WTC11 (cell line): ENCODE measurements around the gene SLC16A7. TPM values are rescaled to one million over a fixed set of nuclear protein-coding genes. Genes with fewer than 3 reads are reported as not detected.

ENCODE experiments used
- ATAC-seq: fragments of 200-7000 bp; cut with Tn5 transposase; 2 replicates; pipeline ENCODE4 v1.10.0; 2021; ENCODE audit warnings: mild to moderate bottlenecking, moderate library complexity
- CTCF ChIA-PET: fragments of 300-600 bp; sonication (Branson Sonifier 250); formaldehyde crosslinking; loops from one replicate; lab custom pipeline; 2021; ENCODE audit warnings: antibody characterized with exemption; lab: Charles Lee
- POLR2A ChIA-PET: fragments of 350-600 bp; sonication (Branson Sonifier 250); formaldehyde crosslinking; loops from one replicate; lab custom pipeline; 2021; ENCODE audit warnings: antibody characterized with exemption; lab: Charles Lee
- DNase-seq: peaks from one replicate; pipeline ENCODE4 v3.0.0; 2021; ENCODE audit warnings: low spot score
- H3K27ac Mint-ChIP-seq: 2 replicates; pipeline ENCODE4 v1.8.0; 2021; ENCODE audit warnings: mixed read lengths
- H3K27me3 Mint-ChIP-seq: 2 replicates; pipeline ENCODE4 v1.8.0; 2021; ENCODE audit warnings: low read depth, mild to moderate bottlenecking, moderate library complexity, mixed read lengths
- H3K36me3 Mint-ChIP-seq: 2 replicates; pipeline ENCODE4 v1.8.0; 2021; ENCODE audit warnings: mixed read lengths
- H3K4me1 Mint-ChIP-seq: 2 replicates; pipeline ENCODE4 v1.8.0; 2022; ENCODE audit warnings: mixed read lengths
- H3K4me3 Mint-ChIP-seq: 2 replicates; pipeline ENCODE4 v1.8.0; 2021; ENCODE audit warnings: mild to moderate bottlenecking, moderate library complexity, mixed read lengths
- H3K9me3 Mint-ChIP-seq: 2 replicates; pipeline ENCODE4 v1.8.0; 2021; ENCODE audit warnings: mixed read lengths
- CBFB ChIP-seq: sonication (generic); formaldehyde crosslinking; IDR thresholded peaks from 2 replicates; pipeline ENCODE4 v1.8.1; 2022; ENCODE audit warnings: mild to moderate bottlenecking, low read depth, missing genetic modification reagents
- CREM ChIP-seq: sonication (generic); formaldehyde crosslinking; IDR thresholded peaks from 2 replicates; pipeline ENCODE4 v1.8.1; 2022; ENCODE audit warnings: mild to moderate bottlenecking, missing genetic modification reagents, moderate library complexity
- ELF4 ChIP-seq: sonication (generic); formaldehyde crosslinking; IDR thresholded peaks from 2 replicates; pipeline ENCODE4 v1.8.1; 2022; ENCODE audit warnings: low read depth, mild to moderate bottlenecking, moderate library complexity, missing genetic modification reagents
- ETV6 ChIP-seq: sonication (generic); formaldehyde crosslinking; IDR thresholded peaks from 2 replicates; pipeline ENCODE4 v1.8.1; 2022; ENCODE audit warnings: mild to moderate bottlenecking, missing genetic modification reagents
- FOXK1 ChIP-seq: sonication (generic); formaldehyde crosslinking; IDR thresholded peaks from 2 replicates; pipeline ENCODE4 v1.8.0; 2022; ENCODE audit warnings: mild to moderate bottlenecking, moderate library complexity, missing genetic modification reagents
- GABPB1 ChIP-seq: sonication (generic); formaldehyde crosslinking; IDR thresholded peaks from 2 replicates; pipeline ENCODE4 v1.8.1; 2023; ENCODE audit warnings: mild to moderate bottlenecking, missing genetic modification reagents
- NFYB ChIP-seq: sonication (generic); formaldehyde crosslinking; conservative IDR thresholded peaks from 2 replicates; pipeline ENCODE4 v1.8.0; 2022; ENCODE audit warnings: low read depth, missing genetic modification reagents
- NR3C1 ChIP-seq: sonication (generic); formaldehyde crosslinking; conservative IDR thresholded peaks from 2 replicates; pipeline ENCODE4 v1.8.1; 2023; ENCODE audit warnings: low read depth, mild to moderate bottlenecking, missing genetic modification reagents
- OVOL2 ChIP-seq: fragments of 250-450 bp; sonication (Bioruptor Pico); IDR thresholded peaks from 2 replicates; pipeline ENCODE4 v1.9.0; 2021; ENCODE audit warnings: mild to moderate bottlenecking, borderline replicate concordance
- SMAD4 ChIP-seq: sonication (generic); formaldehyde crosslinking; IDR thresholded peaks from 2 replicates; pipeline ENCODE4 v1.8.0; 2022; ENCODE audit warnings: mild to moderate bottlenecking, missing genetic modification reagents
- SOX15 ChIP-seq: fragments of 250-450 bp; sonication (Bioruptor Pico); IDR thresholded peaks from 2 replicates; pipeline ENCODE4 v1.9.0; 2021; ENCODE audit warnings: mild to moderate bottlenecking
- TEAD4 ChIP-seq: sonication (generic); formaldehyde crosslinking; IDR thresholded peaks from 2 replicates; pipeline ENCODE4 v1.8.0; 2022; ENCODE audit warnings: mild to moderate bottlenecking, missing genetic modification reagents
- ZNF121 ChIP-seq: sonication (generic); formaldehyde crosslinking; IDR thresholded peaks from 2 replicates; pipeline ENCODE4 v1.8.0; 2023; ENCODE audit warnings: missing genetic modification reagents
- ZNF317 ChIP-seq: sonication (generic); formaldehyde crosslinking; IDR thresholded peaks from 2 replicates; pipeline ENCODE4 v1.8.1; 2023; ENCODE audit warnings: low read depth, mild to moderate bottlenecking, moderate library complexity, missing genetic modification reagents, borderline replicate concordance
- ZNF396 ChIP-seq: fragments of 250-450 bp; sonication (Bioruptor Pico); IDR thresholded peaks from 2 replicates; pipeline ENCODE4 v1.8.0; 2021; ENCODE audit warnings: mild to moderate bottlenecking, moderate library complexity, borderline replicate concordance
- total RNA-seq: library from RNA; stranded (reverse); gene quantifications from 3 replicates; pipeline ENCODE4 v1.2.3, GENCODE V29; 2021
- TF ChIP-seq, protein P1 (sequence below): fragments of 250-450 bp; sonication (Bioruptor Pico); IDR thresholded peaks from 2 replicates; pipeline ENCODE4 v1.9.0; 2021; ENCODE audit warnings: mild to moderate bottlenecking
- TF ChIP-seq, protein P2 (sequence below): sonication (generic); formaldehyde crosslinking; IDR thresholded peaks from 2 replicates; pipeline ENCODE4 v1.8.1; 2023; ENCODE audit warnings: mild to moderate bottlenecking, missing genetic modification reagents
- TF ChIP-seq, protein P3 (sequence below): sonication (generic); formaldehyde crosslinking; IDR thresholded peaks from 2 replicates; pipeline ENCODE4 v1.8.0; 2022; ENCODE audit warnings: mild to moderate bottlenecking, missing genetic modification reagents
- TF ChIP-seq, protein P4 (sequence below): fragments of 250-450 bp; sonication (Bioruptor Pico); IDR thresholded peaks from 2 replicates; pipeline ENCODE4 v1.8.0; 2021; ENCODE audit warnings: mild to moderate bottlenecking

The SLC16A7 gene
- total RNA-seq, 1 experiment from 2014 or later: 3.4 TPM

DNA sequence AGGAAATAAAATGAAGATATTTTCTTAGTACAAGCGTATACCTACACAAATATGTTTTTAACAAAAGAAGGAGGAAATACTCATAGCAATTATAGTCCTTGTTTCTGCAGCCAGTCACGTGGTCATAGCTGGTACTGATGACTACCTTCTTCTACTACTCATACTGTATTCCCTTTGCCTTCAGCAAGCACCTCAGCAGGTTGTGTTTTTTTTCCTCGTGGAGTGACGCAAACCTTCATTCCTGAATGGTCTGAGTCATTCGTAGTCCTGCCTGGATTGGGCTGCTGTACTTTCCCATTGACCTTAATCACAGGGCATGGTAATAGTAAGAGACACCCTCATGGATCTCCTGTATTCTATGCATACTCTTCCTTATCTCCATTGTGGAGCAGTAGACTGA lies 25.7 kb upstream of the SLC16A7 start:
- no peak for DNase-seq
- H3K4me3 Mint-ChIP-seq: no peak overlapping the region
- no peak overlapping the region for H3K27ac Mint-ChIP-seq
- H3K9me3 Mint-ChIP-seq: peaks cover 7% of the 10 kb centered on the region
- no peaks in the 10 kb centered on the region for H3K36me3 Mint-ChIP-seq
- H3K4me1 Mint-ChIP-seq: no peaks in the 10 kb centered on the region
- ChIA-PET CTCF (no interaction called here), POLR2A (no interaction called here)
- ATAC-seq: no peak
- no peaks in the 10 kb centered on the region; the same call in 1 of the 2 replicates for H3K27me3 Mint-ChIP-seq
- TF ChIP-seq CREM: no peak
- TF ChIP-seq SMAD4 (CRISPR knock-in tag): no peak
- no peak for TF ChIP-seq FOXK1 (CRISPR knock-in tag)
- no peak for TF ChIP-seq ZNF317 (CRISPR knock-in tag)

DNA sequence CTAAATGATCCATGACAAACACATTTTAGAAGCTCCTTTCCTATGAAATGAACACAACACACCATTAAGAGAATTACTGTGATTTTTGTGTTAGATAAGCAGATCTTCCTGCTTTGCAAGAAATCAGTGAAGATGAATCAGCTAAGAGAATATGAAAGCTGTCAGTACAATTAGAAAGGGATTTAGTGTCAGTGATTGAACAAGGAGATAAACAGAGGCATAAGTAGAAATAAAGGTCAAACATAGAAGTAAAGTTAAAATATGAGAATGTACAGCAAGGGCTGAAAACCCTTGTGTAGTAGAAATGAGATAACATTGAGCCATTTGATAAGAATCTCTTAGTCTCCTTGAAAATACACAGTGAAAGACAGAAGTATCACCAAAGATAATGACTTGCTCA lies 21.4 kb upstream of the SLC16A7 start:
- DNase-seq (no peak), ATAC-seq (no peak)
- Mint-ChIP-seq H3K4me1 (no peaks in the 10 kb centered on the region), H3K9me3 (peaks cover 7% of the 10 kb centered on the region), H3K27me3 (no peaks in the 10 kb centered on the region), H3K36me3 (no peaks in the 10 kb centered on the region), H3K27ac (no peak overlapping the region), H3K4me3 (no peak overlapping the region)
- TF ChIP-seq TEAD4: no peak
- no peak for TF ChIP-seq SMAD4 (CRISPR knock-in tag)
- no peak for TF ChIP-seq ETV6 (CRISPR knock-in tag)
- TF ChIP-seq, protein P1, sequence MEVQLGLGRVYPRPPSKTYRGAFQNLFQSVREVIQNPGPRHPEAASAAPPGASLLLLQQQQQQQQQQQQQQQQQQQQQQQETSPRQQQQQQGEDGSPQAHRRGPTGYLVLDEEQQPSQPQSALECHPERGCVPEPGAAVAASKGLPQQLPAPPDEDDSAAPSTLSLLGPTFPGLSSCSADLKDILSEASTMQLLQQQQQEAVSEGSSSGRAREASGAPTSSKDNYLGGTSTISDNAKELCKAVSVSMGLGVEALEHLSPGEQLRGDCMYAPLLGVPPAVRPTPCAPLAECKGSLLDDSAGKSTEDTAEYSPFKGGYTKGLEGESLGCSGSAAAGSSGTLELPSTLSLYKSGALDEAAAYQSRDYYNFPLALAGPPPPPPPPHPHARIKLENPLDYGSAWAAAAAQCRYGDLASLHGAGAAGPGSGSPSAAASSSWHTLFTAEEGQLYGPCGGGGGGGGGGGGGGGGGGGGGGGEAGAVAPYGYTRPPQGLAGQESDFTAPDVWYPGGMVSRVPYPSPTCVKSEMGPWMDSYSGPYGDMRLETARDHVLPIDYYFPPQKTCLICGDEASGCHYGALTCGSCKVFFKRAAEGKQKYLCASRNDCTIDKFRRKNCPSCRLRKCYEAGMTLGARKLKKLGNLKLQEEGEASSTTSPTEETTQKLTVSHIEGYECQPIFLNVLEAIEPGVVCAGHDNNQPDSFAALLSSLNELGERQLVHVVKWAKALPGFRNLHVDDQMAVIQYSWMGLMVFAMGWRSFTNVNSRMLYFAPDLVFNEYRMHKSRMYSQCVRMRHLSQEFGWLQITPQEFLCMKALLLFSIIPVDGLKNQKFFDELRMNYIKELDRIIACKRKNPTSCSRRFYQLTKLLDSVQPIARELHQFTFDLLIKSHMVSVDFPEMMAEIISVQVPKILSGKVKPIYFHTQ (CRISPR knock-in tag): no peak
- TF ChIP-seq SOX15: no peak
- no peak for TF ChIP-seq GABPB1
- TF ChIP-seq FOXK1 (CRISPR knock-in tag): no peak
- TF ChIP-seq, protein P2, sequence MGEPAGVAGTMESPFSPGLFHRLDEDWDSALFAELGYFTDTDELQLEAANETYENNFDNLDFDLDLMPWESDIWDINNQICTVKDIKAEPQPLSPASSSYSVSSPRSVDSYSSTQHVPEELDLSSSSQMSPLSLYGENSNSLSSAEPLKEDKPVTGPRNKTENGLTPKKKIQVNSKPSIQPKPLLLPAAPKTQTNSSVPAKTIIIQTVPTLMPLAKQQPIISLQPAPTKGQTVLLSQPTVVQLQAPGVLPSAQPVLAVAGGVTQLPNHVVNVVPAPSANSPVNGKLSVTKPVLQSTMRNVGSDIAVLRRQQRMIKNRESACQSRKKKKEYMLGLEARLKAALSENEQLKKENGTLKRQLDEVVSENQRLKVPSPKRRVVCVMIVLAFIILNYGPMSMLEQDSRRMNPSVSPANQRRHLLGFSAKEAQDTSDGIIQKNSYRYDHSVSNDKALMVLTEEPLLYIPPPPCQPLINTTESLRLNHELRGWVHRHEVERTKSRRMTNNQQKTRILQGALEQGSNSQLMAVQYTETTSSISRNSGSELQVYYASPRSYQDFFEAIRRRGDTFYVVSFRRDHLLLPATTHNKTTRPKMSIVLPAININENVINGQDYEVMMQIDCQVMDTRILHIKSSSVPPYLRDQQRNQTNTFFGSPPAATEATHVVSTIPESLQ: no peak
- TF ChIP-seq NR3C1 (CRISPR knock-in tag): no peak
- TF ChIP-seq ZNF396 (CRISPR knock-in tag): no peak
- TF ChIP-seq, protein P3, sequence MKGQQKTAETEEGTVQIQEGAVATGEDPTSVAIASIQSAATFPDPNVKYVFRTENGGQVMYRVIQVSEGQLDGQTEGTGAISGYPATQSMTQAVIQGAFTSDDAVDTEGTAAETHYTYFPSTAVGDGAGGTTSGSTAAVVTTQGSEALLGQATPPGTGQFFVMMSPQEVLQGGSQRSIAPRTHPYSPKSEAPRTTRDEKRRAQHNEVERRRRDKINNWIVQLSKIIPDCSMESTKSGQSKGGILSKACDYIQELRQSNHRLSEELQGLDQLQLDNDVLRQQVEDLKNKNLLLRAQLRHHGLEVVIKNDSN (CRISPR knock-in tag): no peak
- TF ChIP-seq ELF4 (CRISPR knock-in tag): no peak
- TF ChIP-seq ZNF121 (CRISPR knock-in tag): no peak
- TF ChIP-seq OVOL2: no peak
- TF ChIP-seq, protein P4, sequence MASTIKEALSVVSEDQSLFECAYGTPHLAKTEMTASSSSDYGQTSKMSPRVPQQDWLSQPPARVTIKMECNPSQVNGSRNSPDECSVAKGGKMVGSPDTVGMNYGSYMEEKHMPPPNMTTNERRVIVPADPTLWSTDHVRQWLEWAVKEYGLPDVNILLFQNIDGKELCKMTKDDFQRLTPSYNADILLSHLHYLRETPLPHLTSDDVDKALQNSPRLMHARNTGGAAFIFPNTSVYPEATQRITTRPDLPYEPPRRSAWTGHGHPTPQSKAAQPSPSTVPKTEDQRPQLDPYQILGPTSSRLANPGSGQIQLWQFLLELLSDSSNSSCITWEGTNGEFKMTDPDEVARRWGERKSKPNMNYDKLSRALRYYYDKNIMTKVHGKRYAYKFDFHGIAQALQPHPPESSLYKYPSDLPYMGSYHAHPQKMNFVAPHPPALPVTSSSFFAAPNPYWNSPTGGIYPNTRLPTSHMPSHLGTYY (CRISPR knock-in tag): no peak
- no peak for TF ChIP-seq NFYB (CRISPR knock-in tag)
- ChIA-PET CTCF (no interaction called here), POLR2A (no interaction called here)

DNA sequence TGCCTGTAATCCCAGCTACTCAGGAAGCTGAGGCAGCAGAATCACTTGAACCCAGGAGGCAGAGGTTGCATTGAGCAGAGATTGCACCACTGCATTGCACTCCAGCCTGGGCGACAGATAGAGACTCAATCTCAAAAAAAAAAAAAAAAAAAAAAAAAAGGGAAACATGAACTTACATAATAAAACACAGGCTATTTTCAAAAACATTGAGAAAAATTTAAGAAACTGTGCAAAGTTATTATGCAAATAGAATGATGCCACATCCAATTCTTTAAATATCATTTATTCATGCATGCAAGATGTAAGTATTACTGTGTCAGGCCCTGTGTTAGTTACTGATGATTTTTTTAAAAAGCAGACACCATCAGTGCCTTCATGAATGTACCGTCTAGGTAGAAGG lies 20.0 kb upstream of the SLC16A7 start:
- CTCF ChIA-PET: no interaction called here
- ATAC-seq (no peak), DNase-seq (no peak)
- Mint-ChIP-seq H3K4me1 (no peaks in the 10 kb centered on the region), H3K36me3 (no peaks in the 10 kb centered on the region), H3K27me3 (no peaks in the 10 kb centered on the region), H3K9me3 (peaks cover 5% of the 10 kb centered on the region), H3K4me3 (no peak overlapping the region)
- POLR2A ChIA-PET: no interaction called here
- TF ChIP-seq ZNF396 (CRISPR knock-in tag) (no peak), CBFB (CRISPR knock-in tag) (no peak)
- TF ChIP-seq, all 79 proteins: peak for 0
- no peak overlapping the region for H3K27ac Mint-ChIP-seq
